Ishikawa (cell line): ENCODE measurements around the gene TEX13B.

Experiments
- EGR1 ChIP-seq: IDR thresholded peaks from 2 replicates; pipeline ENCODE4 v1.6.1; 2012
- EP300 ChIP-seq: IDR thresholded peaks from 2 replicates; pipeline ENCODE4 v1.6.1; 2012; ENCODE audit warnings: borderline replicate concordance
- NFIC ChIP-seq: IDR thresholded peaks from 2 replicates; pipeline ENCODE4 v1.6.1; 2012
- RAD21 ChIP-seq: IDR thresholded peaks from 2 replicates; pipeline ENCODE4 v1.6.1; 2012; ENCODE audit warnings: low read depth
- YY1 ChIP-seq: IDR thresholded peaks from 2 replicates; pipeline ENCODE4 v1.6.1; 2012; ENCODE audit warnings: low read depth
- TF ChIP-seq, protein P1 (sequence below): IDR thresholded peaks from 2 replicates; pipeline ENCODE4 v1.6.1; 2012; ENCODE audit warnings: low read depth, mild to moderate bottlenecking
- TF ChIP-seq, protein P2 (sequence below): IDR thresholded peaks from 2 replicates; pipeline ENCODE4 v1.6.1; 2012
- TF ChIP-seq, protein P3 (sequence below): IDR thresholded peaks from 2 replicates; pipeline ENCODE4 v1.6.1; 2012

DNA sequence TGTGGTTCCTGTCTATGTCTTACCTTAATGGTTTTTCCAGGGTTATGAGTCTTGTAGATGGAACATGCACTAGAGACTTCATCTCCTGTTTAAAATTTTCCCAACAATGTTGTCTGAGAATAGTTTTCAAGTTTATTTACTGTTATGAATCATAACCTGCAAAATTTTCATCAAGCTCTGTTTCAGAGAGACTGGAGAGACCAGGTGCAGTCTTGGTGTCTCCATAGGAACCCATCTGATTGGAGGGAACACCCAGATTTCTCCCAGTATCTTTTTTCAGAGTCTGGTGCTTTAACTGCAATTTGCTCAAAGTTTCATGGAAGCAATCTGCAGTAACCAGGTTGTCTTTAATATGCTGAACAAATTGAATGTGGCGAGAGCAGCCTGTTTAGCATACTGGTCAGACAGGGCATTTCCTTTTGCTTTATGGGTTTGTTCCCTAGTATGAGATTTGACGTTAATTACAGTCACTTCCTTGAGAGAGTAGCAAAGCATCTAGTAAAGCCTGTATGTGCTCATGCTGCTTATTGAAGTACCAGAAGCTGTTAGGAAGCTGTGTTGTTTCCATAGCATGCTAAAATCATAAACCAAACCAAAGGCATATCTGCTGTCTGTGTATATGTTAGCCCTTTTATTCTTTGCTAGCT lies 43.9 kb upstream of the TEX13B start:
- TF ChIP-seq YY1: no peak
- TF ChIP-seq NFIC: no peak
- TF ChIP-seq RAD21: no peak
- TF ChIP-seq, protein P1, sequence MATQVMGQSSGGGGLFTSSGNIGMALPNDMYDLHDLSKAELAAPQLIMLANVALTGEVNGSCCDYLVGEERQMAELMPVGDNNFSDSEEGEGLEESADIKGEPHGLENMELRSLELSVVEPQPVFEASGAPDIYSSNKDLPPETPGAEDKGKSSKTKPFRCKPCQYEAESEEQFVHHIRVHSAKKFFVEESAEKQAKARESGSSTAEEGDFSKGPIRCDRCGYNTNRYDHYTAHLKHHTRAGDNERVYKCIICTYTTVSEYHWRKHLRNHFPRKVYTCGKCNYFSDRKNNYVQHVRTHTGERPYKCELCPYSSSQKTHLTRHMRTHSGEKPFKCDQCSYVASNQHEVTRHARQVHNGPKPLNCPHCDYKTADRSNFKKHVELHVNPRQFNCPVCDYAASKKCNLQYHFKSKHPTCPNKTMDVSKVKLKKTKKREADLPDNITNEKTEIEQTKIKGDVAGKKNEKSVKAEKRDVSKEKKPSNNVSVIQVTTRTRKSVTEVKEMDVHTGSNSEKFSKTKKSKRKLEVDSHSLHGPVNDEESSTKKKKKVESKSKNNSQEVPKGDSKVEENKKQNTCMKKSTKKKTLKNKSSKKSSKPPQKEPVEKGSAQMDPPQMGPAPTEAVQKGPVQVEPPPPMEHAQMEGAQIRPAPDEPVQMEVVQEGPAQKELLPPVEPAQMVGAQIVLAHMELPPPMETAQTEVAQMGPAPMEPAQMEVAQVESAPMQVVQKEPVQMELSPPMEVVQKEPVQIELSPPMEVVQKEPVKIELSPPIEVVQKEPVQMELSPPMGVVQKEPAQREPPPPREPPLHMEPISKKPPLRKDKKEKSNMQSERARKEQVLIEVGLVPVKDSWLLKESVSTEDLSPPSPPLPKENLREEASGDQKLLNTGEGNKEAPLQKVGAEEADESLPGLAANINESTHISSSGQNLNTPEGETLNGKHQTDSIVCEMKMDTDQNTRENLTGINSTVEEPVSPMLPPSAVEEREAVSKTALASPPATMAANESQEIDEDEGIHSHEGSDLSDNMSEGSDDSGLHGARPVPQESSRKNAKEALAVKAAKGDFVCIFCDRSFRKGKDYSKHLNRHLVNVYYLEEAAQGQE: no peak
- no peak for TF ChIP-seq EP300
- no peak for TF ChIP-seq EGR1
- TF ChIP-seq, protein P2, sequence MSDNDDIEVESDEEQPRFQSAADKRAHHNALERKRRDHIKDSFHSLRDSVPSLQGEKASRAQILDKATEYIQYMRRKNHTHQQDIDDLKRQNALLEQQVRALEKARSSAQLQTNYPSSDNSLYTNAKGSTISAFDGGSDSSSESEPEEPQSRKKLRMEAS: no peak
- TF ChIP-seq, protein P3, sequence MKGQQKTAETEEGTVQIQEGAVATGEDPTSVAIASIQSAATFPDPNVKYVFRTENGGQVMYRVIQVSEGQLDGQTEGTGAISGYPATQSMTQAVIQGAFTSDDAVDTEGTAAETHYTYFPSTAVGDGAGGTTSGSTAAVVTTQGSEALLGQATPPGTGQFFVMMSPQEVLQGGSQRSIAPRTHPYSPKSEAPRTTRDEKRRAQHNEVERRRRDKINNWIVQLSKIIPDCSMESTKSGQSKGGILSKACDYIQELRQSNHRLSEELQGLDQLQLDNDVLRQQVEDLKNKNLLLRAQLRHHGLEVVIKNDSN: no peak
